ENCODE data around the gene CASZ1. TPM values are rescaled to one million over a fixed set of nuclear protein-coding genes. Genes with fewer than 3 reads are reported as not detected.
A peak's percentile ranks its signal among the peaks of the same experiment; 100 is the strongest.

Gene CASZ1
- total and polyA plus RNA-seq, 2 experiments from 2014 or later: 3.6 to 6.9 TPM

DNA sequence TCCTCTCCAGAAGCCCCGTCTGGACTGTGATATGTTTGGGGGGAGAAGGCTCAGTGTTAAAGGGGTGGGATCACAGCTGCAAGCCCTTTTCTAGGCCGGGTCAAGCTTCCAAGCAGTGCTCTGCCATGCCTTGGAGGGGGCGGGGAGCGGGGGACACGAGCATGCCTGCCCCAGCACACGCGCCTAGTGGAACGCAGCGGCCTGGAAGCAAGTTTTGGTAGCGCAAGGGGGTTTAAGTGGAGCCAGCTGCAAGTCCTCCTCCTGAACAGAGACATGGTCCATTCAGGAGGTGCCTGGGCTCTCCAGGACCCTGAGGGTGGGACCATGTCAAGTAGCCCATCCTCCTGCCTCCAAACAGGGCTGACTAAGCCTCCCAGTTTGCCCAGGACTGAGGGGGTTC is 112.2 kb downstream of the CASZ1 start:
- WGBS (ENCODE audit: low lambda C conversion rate, missing lambda C conversion rate): 94% methylated on average over 9 of the region's 10 CpGs
- H4K20me1 ChIP-seq (ENCODE audit: insufficient read depth, poor library complexity, severe bottlenecking): peaks cover 3% of the 10 kb centered on the region
- no peaks in the 10 kb centered on the region for H3K9me3 ChIP-seq (ENCODE audit: low read depth)
- H3K9me2 ChIP-seq (replicated peaks; ENCODE audit: insufficient read depth): no peaks in the 10 kb centered on the region
- no peaks in the 10 kb centered on the region for H3K36me3 ChIP-seq (replicated peaks; ENCODE audit: insufficient read depth, low read depth)
- no peak overlapping the region for H3K4me2 ChIP-seq
- no peak for DNase-seq (ENCODE audit: low spot score)
- H3K4me3 ChIP-seq: no peak overlapping the region
- H3K4me1 ChIP-seq (ENCODE audit: insufficient read depth): peaks cover 60% of the 10 kb centered on the region
- no peaks in the 10 kb centered on the region for H3K27me3 ChIP-seq
- no peak for TF ChIP-seq EZH2phosphoT487 (IDR thresholded peaks at IDR 0.05; ENCODE audit: low read depth, severe bottlenecking, unreplicated experiment)
- TF ChIP-seq, protein P1, sequence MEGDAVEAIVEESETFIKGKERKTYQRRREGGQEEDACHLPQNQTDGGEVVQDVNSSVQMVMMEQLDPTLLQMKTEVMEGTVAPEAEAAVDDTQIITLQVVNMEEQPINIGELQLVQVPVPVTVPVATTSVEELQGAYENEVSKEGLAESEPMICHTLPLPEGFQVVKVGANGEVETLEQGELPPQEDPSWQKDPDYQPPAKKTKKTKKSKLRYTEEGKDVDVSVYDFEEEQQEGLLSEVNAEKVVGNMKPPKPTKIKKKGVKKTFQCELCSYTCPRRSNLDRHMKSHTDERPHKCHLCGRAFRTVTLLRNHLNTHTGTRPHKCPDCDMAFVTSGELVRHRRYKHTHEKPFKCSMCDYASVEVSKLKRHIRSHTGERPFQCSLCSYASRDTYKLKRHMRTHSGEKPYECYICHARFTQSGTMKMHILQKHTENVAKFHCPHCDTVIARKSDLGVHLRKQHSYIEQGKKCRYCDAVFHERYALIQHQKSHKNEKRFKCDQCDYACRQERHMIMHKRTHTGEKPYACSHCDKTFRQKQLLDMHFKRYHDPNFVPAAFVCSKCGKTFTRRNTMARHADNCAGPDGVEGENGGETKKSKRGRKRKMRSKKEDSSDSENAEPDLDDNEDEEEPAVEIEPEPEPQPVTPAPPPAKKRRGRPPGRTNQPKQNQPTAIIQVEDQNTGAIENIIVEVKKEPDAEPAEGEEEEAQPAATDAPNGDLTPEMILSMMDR (IDR thresholded peaks at IDR 0.05; ENCODE audit: poor library complexity): no peak
- TF ChIP-seq EZH2 (IDR thresholded peaks at IDR 0.05; ENCODE audit: borderline replicate concordance): no peak
- H3K27ac ChIP-seq: no peak overlapping the region
- peaks cover 25% of the 10 kb centered on the region for H3K79me2 ChIP-seq
- no peak overlapping the region for H2AFZ ChIP-seq

DNA sequence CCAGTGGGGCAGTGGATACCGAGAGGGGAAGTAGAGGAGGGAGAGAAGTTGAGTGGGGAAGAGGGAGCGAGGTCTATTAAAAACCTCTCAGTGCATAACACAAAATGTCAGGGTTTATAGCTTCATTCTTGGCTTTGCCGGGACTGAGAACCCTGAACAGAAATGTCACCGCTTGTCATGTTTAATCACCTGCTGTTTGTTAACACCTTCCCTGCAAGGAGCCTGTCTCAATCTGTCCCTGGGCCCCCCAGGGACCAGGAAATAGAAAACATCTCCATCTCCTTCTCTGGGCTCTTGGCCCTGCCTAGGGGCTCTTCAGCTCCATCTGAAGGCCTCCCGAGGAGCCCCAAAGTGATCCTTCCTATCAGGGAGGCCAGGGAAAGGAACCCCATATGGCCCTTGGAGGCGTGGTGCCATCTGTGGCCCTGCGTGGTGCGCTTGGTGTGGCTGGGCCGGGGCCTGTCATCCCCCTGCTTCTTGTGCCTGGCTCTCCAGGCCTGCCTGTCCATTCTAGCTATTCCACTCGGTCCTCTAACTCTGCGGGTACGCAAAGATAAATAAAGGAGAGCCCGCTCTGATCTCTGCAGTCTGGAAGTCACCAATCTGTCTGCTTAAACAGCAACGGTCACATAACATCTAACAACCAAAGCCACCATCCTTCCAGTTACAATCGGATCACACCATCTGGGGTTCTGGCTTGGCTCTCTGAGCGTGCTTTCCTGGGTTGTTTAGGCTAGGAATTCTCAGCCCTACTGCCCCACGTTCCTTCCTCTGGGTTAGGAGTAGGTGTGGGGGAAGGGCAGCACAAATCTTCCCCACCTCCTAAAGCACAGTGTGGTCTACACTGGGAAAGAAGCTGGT is 113.8 kb downstream of the CASZ1 start:
- Histone ChIP-seq H3K4me1 (ENCODE audit: insufficient read depth) (peaks cover 65% of the 10 kb centered on the region), H3K9me3 (ENCODE audit: low read depth) (no peaks in the 10 kb centered on the region), H3K4me2 (peak overlapping the region; percentile 42), H3K79me2 (peaks cover 24% of the 10 kb centered on the region), H3K27ac (peak overlapping the region; percentile 66), H4K20me1 (ENCODE audit: insufficient read depth, poor library complexity, severe bottlenecking) (peaks cover 3% of the 10 kb centered on the region), H2AFZ (no peak overlapping the region), H3K36me3 (replicated peaks; ENCODE audit: insufficient read depth, low read depth) (no peaks in the 10 kb centered on the region), H3K27me3 (no peaks in the 10 kb centered on the region), H3K9me2 (replicated peaks; ENCODE audit: insufficient read depth) (no peaks in the 10 kb centered on the region), H3K4me3 (no peak overlapping the region)
- DNase-seq (ENCODE audit: low spot score): no peak
- TF ChIP-seq EZH2phosphoT487 (IDR thresholded peaks at IDR 0.05; ENCODE audit: low read depth, severe bottlenecking, unreplicated experiment): no peak
- TF ChIP-seq, protein P1 (IDR thresholded peaks at IDR 0.05; ENCODE audit: poor library complexity): no peak
- no peak for TF ChIP-seq EZH2 (IDR thresholded peaks at IDR 0.05; ENCODE audit: borderline replicate concordance)
- WGBS (ENCODE audit: low lambda C conversion rate, missing lambda C conversion rate): 46% methylated on average over 17 of the region's 17 CpGs

DNA sequence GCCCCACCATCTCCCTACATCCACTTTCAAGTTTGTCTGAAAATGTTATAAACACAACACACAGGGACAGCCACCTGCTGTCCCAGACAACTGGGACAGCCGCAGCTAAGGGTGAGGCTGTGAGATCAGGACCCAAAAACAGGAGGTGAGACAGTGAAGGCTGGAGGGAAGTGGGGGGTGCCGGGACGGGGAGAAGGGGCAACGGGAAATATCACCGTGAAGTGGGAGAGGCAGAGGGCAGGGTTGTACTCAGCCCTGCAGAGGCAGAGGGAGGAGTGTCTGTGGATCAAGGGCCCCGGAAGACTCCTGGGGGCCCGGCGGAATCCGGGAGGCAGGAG is 114.4 kb downstream of the CASZ1 start:
- peaks cover 3% of the 10 kb centered on the region for H4K20me1 ChIP-seq (ENCODE audit: insufficient read depth, poor library complexity, severe bottlenecking)
- no peak overlapping the region for H3K4me3 ChIP-seq
- H3K27me3 ChIP-seq: no peaks in the 10 kb centered on the region
- no peak for DNase-seq (ENCODE audit: low spot score)
- peaks cover 65% of the 10 kb centered on the region for H3K4me1 ChIP-seq (ENCODE audit: insufficient read depth)
- TF ChIP-seq EZH2 (IDR thresholded peaks at IDR 0.05; ENCODE audit: borderline replicate concordance): no peak
- TF ChIP-seq, protein P1 (IDR thresholded peaks at IDR 0.05; ENCODE audit: poor library complexity): no peak
- no peak for TF ChIP-seq EZH2phosphoT487 (IDR thresholded peaks at IDR 0.05; ENCODE audit: low read depth, severe bottlenecking, unreplicated experiment)
- WGBS (ENCODE audit: low lambda C conversion rate, missing lambda C conversion rate): 72% methylated on average over 8 of the region's 9 CpGs
- peaks cover 24% of the 10 kb centered on the region for H3K79me2 ChIP-seq
- no peaks in the 10 kb centered on the region for H3K9me2 ChIP-seq (replicated peaks; ENCODE audit: insufficient read depth)
- H2AFZ ChIP-seq: no peak overlapping the region
- H3K4me2 ChIP-seq: peak overlapping the region; percentile 42
- no peaks in the 10 kb centered on the region for H3K36me3 ChIP-seq (replicated peaks; ENCODE audit: insufficient read depth, low read depth)
- peak overlapping the region; percentile 66 for H3K27ac ChIP-seq
- H3K9me3 ChIP-seq (ENCODE audit: low read depth): no peaks in the 10 kb centered on the region

All from hepatocyte (in vitro differentiated cells).